ENCODE data around the gene C4orf17.

C4orf17 gene

GRCh38 chr4:99574530-99575324 is 63.9 kb downstream of the C4orf17 start, which contains the start of gene MTTP:
TSS of gene MTTP (plus strand) at chr4:99574824. CDS start at chr4:99574910, 86 bp downstream.
- DNase-seq (ENCODE audit: low spot score): peak; percentile 17
- TF ChIP-seq CTCF (IDR thresholded peaks at IDR 0.05; ENCODE audit: borderline replicate concordance, control extremely low read depth, extremely low read depth, insufficient read depth, missing control alignments): no peak
- in situ Hi-C loops (cut with MboI; ENCODE audit: low sequenced_read_pairs, unreplicated experiment): no loop called here

GRCh38 chr4:99578714-99579113 is 67.9 kb downstream of the C4orf17 start:
- no peak for TF ChIP-seq CTCF (IDR thresholded peaks at IDR 0.05; ENCODE audit: borderline replicate concordance, control extremely low read depth, extremely low read depth, insufficient read depth, missing control alignments)
- DNase-seq (ENCODE audit: low spot score): no peak
- in situ Hi-C loops (cut with MboI; ENCODE audit: low sequenced_read_pairs, unreplicated experiment): no loop called here

GRCh38 chr4:99585516-99585915 is 74.7 kb downstream of the C4orf17 start:
- in situ Hi-C loops (cut with MboI; ENCODE audit: low sequenced_read_pairs, unreplicated experiment): no loop called here
- no peak for TF ChIP-seq CTCF (IDR thresholded peaks at IDR 0.05; ENCODE audit: borderline replicate concordance, control extremely low read depth, extremely low read depth, insufficient read depth, missing control alignments)

GRCh38 chr4:99586322-99586721 is 75.5 kb downstream of the C4orf17 start:
- no peak for TF ChIP-seq CTCF (IDR thresholded peaks at IDR 0.05; ENCODE audit: borderline replicate concordance, control extremely low read depth, extremely low read depth, insufficient read depth, missing control alignments)
- DNase-seq (ENCODE audit: low spot score): no peak

More at GRCh38 chr4:99585516-99585915, 74.7 kb downstream of the C4orf17 start:
- DNase-seq (ENCODE audit: low spot score): no peak

GRCh38 chr4:99586797-99587196 is 76.0 kb downstream of the C4orf17 start:
- no peak for DNase-seq (ENCODE audit: low spot score)
- no peak for TF ChIP-seq CTCF (IDR thresholded peaks at IDR 0.05; ENCODE audit: borderline replicate concordance, control extremely low read depth, extremely low read depth, insufficient read depth, missing control alignments)
- in situ Hi-C loops (cut with MboI; ENCODE audit: low sequenced_read_pairs, unreplicated experiment): no loop called here

More at GRCh38 chr4:99586322-99586721, 75.5 kb downstream of the C4orf17 start:
- in situ Hi-C loops (cut with MboI; ENCODE audit: low sequenced_read_pairs, unreplicated experiment): no loop called here

GRCh38 chr4:99587309-99587708 is 76.5 kb downstream of the C4orf17 start:
- TF ChIP-seq CTCF (IDR thresholded peaks at IDR 0.05; ENCODE audit: borderline replicate concordance, control extremely low read depth, extremely low read depth, insufficient read depth, missing control alignments): no peak
- DNase-seq (ENCODE audit: low spot score): no peak
- in situ Hi-C loops (cut with MboI; ENCODE audit: low sequenced_read_pairs, unreplicated experiment): no loop called here

Measured in GM13976 (cell line).